ENCODE results near the gene ARHGEF6.

GRCh38 chrX:136794080-136794479 is 13.3 kb upstream of the ARHGEF6 start:
- TF ChIP-seq CTCF (IDR thresholded peaks at IDR 0.05) = no peak
- no peak for TF ChIP-seq POLR2A (IDR thresholded peaks at IDR 0.05)
- no peak for TF ChIP-seq POLR2AphosphoS5 (IDR thresholded peaks at IDR 0.05)

All from breast epithelium (tissue), 3 donors.